DMS53 (cell line): ENCODE measurements around the gene RGS1.

Experiments used
- DNase-seq: peaks from one replicate; lab custom pipeline; 2025; lab: John Stamatoyannopoulos, UW

RGS1 gene

GRCh38 chr1:192581131-192581927 is 5.8 kb downstream of the RGS1 start:
- no peak for DNase-seq

DNA sequence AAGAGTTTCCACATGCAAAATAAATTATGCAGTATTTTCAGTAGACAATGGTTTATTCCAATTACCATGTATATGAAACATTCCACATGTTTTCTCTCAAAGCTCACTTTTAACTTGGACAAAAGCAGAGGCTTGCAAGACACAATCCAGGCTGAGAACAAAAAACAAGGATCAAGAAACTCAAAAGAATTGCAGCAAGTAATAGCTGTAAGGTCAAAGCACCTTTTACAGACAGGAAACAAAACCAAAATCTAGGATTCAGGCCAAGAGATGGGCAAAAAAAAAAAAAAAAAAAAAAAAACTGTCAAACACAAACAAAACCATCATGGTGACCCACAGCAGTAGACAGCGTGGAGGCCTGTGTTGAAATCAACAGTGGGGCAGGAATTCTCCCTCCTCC is 9.3 kb downstream of the RGS1 start:
- no peak for DNase-seq

DNA sequence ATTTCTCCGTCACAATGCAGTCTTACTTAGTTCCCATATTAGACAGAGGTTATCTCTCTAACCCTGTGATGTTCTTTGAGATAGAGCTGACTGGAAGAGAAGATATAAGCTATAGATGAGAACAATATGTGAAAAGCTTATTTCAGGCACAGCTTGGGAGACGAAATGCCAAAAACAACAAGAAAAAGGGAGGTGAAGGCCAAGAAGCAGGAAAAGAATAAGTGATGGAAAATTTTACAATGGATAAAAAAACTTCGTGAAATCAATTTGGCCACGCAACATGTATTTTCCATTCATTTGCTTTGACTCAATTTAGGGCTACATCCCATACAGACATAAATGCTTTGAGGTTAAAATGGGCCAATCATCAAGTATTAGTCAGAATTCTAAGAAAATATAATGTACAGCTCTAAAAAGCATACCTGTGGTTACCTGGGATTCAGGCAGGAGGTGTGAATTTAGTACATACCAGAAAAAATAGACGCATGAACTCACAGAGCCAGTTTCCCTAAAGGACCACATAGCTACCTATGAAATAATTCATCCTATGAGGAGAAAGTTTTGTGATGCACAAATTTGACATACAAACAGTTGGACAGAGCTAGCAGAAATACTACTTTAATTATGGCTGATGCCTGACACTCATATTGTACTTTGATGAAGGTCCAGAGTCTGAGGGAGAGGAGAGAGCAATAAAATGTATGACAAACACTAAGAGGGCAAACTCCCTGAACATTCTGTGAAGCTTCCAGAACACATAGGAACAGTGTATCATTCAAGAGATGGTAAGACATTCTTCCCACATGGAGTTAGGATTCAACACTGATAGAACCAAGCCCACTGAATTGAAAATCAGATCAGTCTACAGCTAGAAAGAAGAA is 12.1 kb downstream of the RGS1 start:
- no peak for DNase-seq

GRCh38 chr1:192588546-192588945 is 13.0 kb downstream of the RGS1 start:
- DNase-seq, result no peak

GRCh38 chr1:192589813-192590212 is 14.2 kb downstream of the RGS1 start:
- DNase-seq, result no peak

GRCh38 chr1:192592517-192592916 is 16.9 kb downstream of the RGS1 start:
- no peak for DNase-seq

- no peak for DNase-seq
These were observed 17.6 kb downstream of the RGS1 start for GRCh38 chr1:192592981-192593708.

GRCh38 chr1:192595299-192595698 is 19.7 kb downstream of the RGS1 start:
- DNase-seq, result no peak

- no peak for DNase-seq
These were observed 23.0 kb downstream of the RGS1 start for GRCh38 chr1:192598589-192598988.

GRCh38 chr1:192600275-192600674 is 24.7 kb downstream of the RGS1 start:
- DNase-seq, result no peak

DNA sequence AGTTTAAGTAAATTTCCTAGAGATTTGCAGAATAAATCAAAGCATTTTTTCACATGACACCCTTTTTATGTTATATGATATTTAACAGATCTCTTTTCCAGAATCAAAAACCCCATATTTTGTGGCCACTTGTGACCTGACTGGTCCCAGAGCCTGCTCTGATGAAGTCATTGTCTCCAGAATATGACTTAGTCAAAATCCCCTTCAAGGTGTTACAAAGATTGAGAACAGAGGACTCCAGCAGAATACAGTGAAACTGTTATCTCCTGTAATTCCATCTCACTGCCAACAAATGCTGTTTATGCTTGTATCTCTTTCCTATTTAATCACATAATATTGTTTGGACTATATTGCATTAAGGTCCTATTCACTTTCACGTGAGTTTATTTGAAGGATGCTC is 25.6 kb downstream of the RGS1 start:
- no peak for DNase-seq

DNA sequence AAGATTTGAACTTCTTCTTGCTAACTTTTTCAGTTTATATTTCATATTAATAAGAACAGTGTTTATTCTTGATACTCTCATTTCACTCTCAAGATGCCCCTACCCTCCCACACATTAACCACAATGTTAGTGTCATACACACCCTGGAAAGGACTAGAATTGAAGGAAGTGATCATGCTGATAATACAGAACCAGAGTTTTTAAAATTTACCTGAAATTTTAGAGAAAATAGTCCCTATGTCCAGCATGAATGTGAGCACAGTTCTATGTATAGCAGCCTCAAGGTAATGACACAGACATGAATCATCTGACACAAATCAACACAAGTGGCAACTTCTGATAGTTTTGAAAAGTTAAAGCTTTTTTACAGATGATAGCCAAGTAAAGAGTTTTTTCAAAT is 26.0 kb downstream of the RGS1 start:
- no peak for DNase-seq

DNA sequence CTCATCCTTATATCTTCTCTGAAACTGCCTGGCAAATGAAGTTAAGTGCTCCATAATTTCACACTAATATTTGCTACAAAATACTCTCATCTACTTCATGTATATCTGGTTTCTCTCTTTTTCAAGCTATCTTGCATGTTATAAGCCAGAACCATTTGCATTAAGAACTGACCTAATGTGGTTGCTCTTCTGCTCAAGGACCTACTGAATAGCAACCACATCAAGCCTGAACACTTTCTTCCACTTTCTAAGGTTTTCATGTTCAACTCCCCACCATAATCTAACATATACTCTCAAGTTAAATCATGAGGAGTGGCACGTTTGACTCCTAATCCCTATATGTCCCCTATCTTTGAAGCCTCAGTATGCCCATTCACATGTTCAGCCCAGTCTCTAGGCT is 27.2 kb downstream of the RGS1 start:
- DNase-seq, result no peak

DNA sequence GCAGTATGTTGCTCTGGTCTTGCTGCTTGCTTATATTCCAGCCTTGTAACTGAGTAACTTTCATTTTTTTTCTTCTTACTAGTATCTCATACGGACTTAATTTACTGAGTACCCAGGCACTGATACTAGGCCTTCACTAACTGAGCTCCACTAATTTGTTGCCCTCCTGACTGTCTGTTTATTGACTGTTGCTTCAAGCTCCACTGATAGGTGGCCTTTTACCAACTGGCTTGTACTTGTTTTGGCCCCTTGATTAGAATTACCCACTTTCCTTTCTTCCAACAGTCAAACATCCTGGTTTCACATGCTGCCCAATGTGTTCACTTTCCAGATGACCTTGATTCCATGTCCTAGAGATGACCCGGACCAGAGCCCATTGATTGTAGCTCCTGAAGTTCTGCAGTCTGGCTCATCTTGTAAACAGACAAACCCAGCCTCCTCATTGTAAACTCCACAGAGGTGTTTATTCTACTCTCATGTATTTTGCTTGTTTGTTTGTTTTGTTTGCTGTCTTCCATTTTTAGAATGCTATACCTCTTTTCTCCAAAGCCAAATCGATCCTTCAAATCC is 27.7 kb downstream of the RGS1 start:
- DNase-seq, result peak; percentile 62

DNA sequence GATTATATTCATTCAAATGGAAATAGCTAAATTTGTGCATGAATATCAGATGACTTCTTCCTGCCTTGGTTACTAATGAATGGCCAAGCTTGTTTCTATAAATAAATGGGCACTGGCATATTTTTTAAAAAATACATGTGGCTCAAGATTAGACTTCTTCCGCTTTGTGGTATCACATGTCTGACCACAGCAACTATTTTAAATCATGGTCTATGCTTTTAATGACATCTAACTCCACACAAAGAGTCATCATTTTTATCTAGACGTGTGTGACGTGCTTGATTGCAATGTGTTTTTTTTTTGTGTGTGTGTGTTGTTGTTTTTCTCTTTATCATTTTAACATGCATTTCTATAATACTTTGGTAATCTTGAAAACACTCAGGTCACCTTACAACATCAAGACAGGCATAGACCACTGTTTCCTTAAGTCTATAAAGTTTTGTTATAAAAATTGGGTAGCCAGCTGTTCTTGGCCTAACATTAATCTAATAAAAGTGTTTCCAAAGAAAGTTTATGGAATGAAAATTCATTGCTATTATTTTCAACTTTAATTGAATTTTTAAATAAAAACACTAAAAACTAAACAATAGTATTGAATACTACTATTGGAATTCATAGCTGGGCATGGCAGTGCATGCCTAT is 29.5 kb downstream of the RGS1 start:
- no peak for DNase-seq

- DNase-seq, result no peak
These were observed 33.1 kb downstream of the RGS1 start for GRCh38 chr1:192608671-192609070.

DNA sequence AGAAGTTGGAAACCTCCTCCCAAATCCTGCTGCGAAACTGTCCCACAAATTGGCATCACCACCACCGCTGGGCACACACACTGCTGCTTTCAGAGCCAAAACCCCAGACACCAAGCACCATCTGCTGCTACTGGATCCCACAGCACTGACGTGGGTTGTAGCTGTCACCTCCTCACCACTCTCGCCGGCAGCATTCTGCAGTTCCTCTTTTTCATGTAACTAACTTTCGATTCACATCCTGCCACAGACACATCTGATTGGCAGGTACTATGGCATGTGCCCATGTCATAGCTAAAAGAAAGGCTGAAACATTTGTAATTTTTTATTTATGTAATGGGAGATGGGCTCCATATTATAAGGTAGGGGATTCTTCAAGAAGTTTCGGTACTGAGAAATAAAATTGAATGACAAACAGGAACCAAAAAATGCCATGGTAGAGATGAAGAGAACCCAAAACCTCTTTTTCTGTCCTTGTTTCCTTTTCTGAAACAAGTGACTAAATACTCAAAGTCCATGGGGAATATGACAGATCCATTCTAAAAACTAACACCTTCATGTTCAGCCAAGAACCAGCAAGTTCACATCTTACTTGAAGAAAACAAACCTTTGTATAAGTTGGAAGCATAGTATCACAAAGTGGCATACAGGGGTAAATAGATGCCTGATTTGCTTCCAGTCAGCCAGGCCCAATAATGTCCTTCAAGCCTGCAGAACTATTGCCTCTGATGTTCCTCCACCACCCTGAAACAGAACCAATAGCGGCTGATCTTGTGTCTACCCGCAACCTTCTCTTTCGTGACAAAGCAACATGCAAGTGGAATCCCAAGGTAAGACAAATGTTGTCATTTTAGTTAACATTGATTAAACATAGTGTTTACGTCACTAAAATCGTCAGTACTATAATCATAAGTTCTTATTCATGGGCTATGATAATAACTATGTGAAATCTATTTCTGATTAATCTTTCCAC is 33.8 kb downstream of the RGS1 start:
- DNase-seq, result no peak

GRCh38 chr1:192610112-192610889 is 34.7 kb downstream of the RGS1 start:
- peak; percentile 59 for DNase-seq

GRCh38 chr1:192615055-192615454 is 39.5 kb downstream of the RGS1 start:
- no peak for DNase-seq
